ENCODE data around the gene VPS13D. TPM values are rescaled to one million over a fixed set of nuclear protein-coding genes. Genes with fewer than 3 reads are reported as not detected.

VPS13D gene
- total and polyA plus RNA-seq, 2 donors from 2014 or later = 19.4 to 75.8 TPM

- FAIRE-seq (no peak), DNase-seq (no peak)
- H3K4me3 ChIP-seq (ENCODE audit: low read length in 3 of 3) = no peak overlapping the region
- no peaks in the 10 kb centered on the region for H3K9me3 ChIP-seq (ENCODE audit: control insufficient read depth in 2 of 3, insufficient read depth in 1 of 3, low read length in 3 of 3)
- H3K27ac ChIP-seq (ENCODE audit: low read depth in 2 of 2, low read length in 2 of 2) = no peak overlapping the region
- H3K4me1 ChIP-seq (ENCODE audit: control insufficient read depth in 2 of 3, insufficient read depth in 2 of 3, low read depth in 1 of 3, low read length in 3 of 3) = peaks cover 4 to 14% (median 5%) of the 10 kb centered on the region in 3 donors
- H3K27me3 ChIP-seq (ENCODE audit: control insufficient read depth, insufficient read depth, low read length) = no peaks in the 10 kb centered on the region
- H3K36me3 ChIP-seq (ENCODE audit: control insufficient read depth in 2 of 3, insufficient read depth in 3 of 3, low read length in 3 of 3) = no peaks in the 10 kb centered on the region
- intact Hi-C loops (cut with DNase I) = no loop called here
- TF ChIP-seq CTCF (IDR thresholded peaks at IDR 0.05; ENCODE audit: borderline replicate concordance, extremely low read depth, insufficient read depth) = no peak
- no peak overlapping the region for H3K9ac ChIP-seq (ENCODE audit: low read length in 3 of 3)
These were observed 314.5 kb downstream of the VPS13D start for GRCh38 chr1:12544357-12544756.

GRCh38 chr1:12544992-12545391 is 315.2 kb downstream of the VPS13D start:
- no peak for TF ChIP-seq CTCF (IDR thresholded peaks at IDR 0.05; ENCODE audit: borderline replicate concordance, extremely low read depth, insufficient read depth)
- no peaks in the 10 kb centered on the region for H3K36me3 ChIP-seq (ENCODE audit: control insufficient read depth in 2 of 3, insufficient read depth in 3 of 3, low read length in 3 of 3)
- H3K4me3 ChIP-seq (ENCODE audit: low read length in 3 of 3) = no peak overlapping the region
- FAIRE-seq = no peak
- DNase-seq = peak in 1 of 5 donors; percentile 31
- H3K27ac ChIP-seq (ENCODE audit: low read depth in 2 of 2, low read length in 2 of 2) = no peak overlapping the region
- intact Hi-C loops (cut with DNase I) = no loop called here
- no peaks in the 10 kb centered on the region for H3K9me3 ChIP-seq (ENCODE audit: control insufficient read depth in 2 of 3, insufficient read depth in 1 of 3, low read length in 3 of 3)
- no peak overlapping the region for H3K9ac ChIP-seq (ENCODE audit: low read length in 3 of 3)
- H3K4me1 ChIP-seq (ENCODE audit: control insufficient read depth in 2 of 3, insufficient read depth in 2 of 3, low read depth in 1 of 3, low read length in 3 of 3) = peaks cover 5 to 15% (median 6%) of the 10 kb centered on the region in 3 donors
- no peaks in the 10 kb centered on the region for H3K27me3 ChIP-seq (ENCODE audit: control insufficient read depth, insufficient read depth, low read length)

DNA sequence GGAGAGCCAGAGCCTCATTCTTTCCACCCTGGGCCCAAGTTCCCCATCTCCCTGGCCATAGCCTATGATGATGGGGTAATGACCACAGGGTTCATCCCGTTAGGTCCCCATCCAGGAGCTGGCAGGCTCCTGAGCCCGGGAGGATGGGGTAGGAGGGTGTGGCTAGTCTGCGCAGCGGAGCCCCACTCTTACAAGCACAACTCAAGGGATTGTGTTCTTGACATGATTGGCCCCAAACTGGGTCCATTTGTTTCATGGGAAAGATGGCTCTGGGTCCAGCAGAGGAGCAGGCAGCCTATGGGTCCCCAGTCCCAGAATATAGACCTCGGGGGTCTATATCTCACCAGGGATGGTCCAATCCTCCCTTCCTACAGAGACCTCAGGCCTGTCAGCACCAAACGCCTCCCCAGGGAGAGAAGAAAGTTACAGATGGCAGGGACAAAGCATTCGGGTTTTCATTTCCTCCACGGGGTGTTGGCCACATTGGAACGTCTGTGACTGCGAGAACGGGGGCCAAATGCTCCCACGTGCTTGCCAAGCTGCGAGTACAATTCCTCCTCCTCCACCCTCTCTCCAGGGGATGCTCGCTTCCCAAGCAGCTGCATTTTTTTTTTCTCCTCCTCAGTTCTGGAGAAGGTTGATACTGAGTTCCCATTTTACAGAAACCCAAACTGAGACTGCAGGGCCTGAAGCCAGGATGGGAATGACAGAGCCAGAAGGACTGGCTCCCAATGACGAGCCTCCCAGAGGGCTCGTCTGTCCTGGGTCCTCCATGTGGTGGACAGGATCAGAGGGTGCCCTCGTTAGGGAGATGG is 317.1 kb downstream of the VPS13D start:
- H3K9me3 ChIP-seq (ENCODE audit: control insufficient read depth in 2 of 3, insufficient read depth in 1 of 3, low read length in 3 of 3) = no peaks in the 10 kb centered on the region
- H3K36me3 ChIP-seq (ENCODE audit: control insufficient read depth in 2 of 3, insufficient read depth in 3 of 3, low read length in 3 of 3) = no peaks in the 10 kb centered on the region
- peaks cover 2 to 8% (median 6%) of the 10 kb centered on the region in 3 donors for H3K4me1 ChIP-seq (ENCODE audit: control insufficient read depth in 2 of 3, insufficient read depth in 2 of 3, low read depth in 1 of 3, low read length in 3 of 3)
- DNase-seq (peak in 1 of 5 donors; percentile 25), FAIRE-seq (no peak)
- intact Hi-C loops (cut with DNase I) = no loop called here
- TF ChIP-seq CTCF (IDR thresholded peaks at IDR 0.05; ENCODE audit: borderline replicate concordance, extremely low read depth, insufficient read depth) = no peak
- H3K27me3 ChIP-seq (ENCODE audit: control insufficient read depth, insufficient read depth, low read length) = no peaks in the 10 kb centered on the region
- no peak overlapping the region for H3K4me3 ChIP-seq (ENCODE audit: low read length in 3 of 3)
- H3K9ac ChIP-seq (ENCODE audit: low read length in 3 of 3) = no peak overlapping the region
- H3K27ac ChIP-seq (ENCODE audit: low read depth in 2 of 2, low read length in 2 of 2) = no peak overlapping the region

All from kidney (tissue), 14 donors.